ENCODE data around the gene DSP.

GRCh38 chr6:7512320-7512719 lies 29.2 kb upstream of the DSP start:
- TF ChIP-seq CTCF (IDR thresholded peaks at IDR 0.05; ENCODE audit: low read length), result no peak
- TF ChIP-seq EZH2 (optimal IDR thresholded peaks at IDR 0.05; ENCODE audit: low read depth, low read length), result no peak

Measured in MM.1S (cell line).